K562 (cell line): ENCODE measurements around the gene HMGA1. TPM values are rescaled to one million over a fixed set of nuclear protein-coding genes. Genes with fewer than 3 reads are reported as not detected.
A peak's percentile ranks its signal among the peaks of the same experiment; 100 is the strongest.

ENCODE experiments used
- BDP1 ChIP-seq: IDR thresholded peaks from 3 replicates; pipeline ENCODE4 v1.6.1; 2011; ENCODE audit not compliant: insufficient read length, insufficient read depth
- BRD9 ChIP-seq: fragments of 450-650 bp; IDR thresholded peaks from 2 replicates; pipeline ENCODE4 v1.6.1; 2018; ENCODE audit warnings: low read depth; ENCODE audit not compliant: partially characterized antibody
- CBFA2T2 ChIP-seq: fragments of 450-650 bp; conservative IDR thresholded peaks from 2 replicates; pipeline ENCODE4 v1.6.1; 2017; ENCODE audit warnings: mild to moderate bottlenecking
- DACH1 ChIP-seq: fragments of 450-650 bp; IDR thresholded peaks from 2 replicates; pipeline ENCODE4 v1.6.1; 2018; ENCODE audit not compliant: partially characterized antibody
- EWSR1 ChIP-seq: fragments of 450-650 bp; IDR thresholded peaks from 2 replicates; pipeline ENCODE4 v1.6.1; 2018; ENCODE audit warnings: borderline replicate concordance, mild to moderate bottlenecking, low read depth, moderate library complexity; ENCODE audit not compliant: partially characterized antibody
- HIVEP1 ChIP-seq: fragments of 250-450 bp; sonication (Bioruptor Pico); IDR thresholded peaks from 2 replicates; pipeline ENCODE4 v1.4.0; 2020; ENCODE audit warnings: mild to moderate bottlenecking
- MXI1 ChIP-seq: IDR thresholded peaks from 2 replicates; pipeline ENCODE4 v1.6.1; 2011; ENCODE audit warnings: low read depth, mild to moderate bottlenecking, improper control_type of control experiment, low read length
- SIX5 ChIP-seq, 2 experiments: IDR thresholded peaks; 2 replicates each; pipeline ENCODE4 v1.6.1; 2011; ENCODE audit warnings: low read length in 2 of 2, borderline replicate concordance in 1 of 2, low read depth in 1 of 2, mild to moderate bottlenecking in 1 of 2, moderate library complexity in 1 of 2; ENCODE audit not compliant: insufficient read depth in 1 of 2
- SMARCA5 ChIP-seq: fragments of 450-650 bp; IDR thresholded peaks from 2 replicates; pipeline ENCODE4 v1.6.1; 2016
- TBP ChIP-seq: optimal IDR thresholded peaks from 2 replicates; pipeline ENCODE3; 2011; ENCODE audit warnings: low read depth, low read length, improper control_type of control experiment
- TCF7 ChIP-seq: sonication (generic); IDR thresholded peaks from 2 replicates; pipeline ENCODE4 v1.6.1; 2016; ENCODE audit warnings: antibody characterized with exemption, borderline replicate concordance
- ZBTB1 ChIP-seq: sonication (generic); formaldehyde crosslinking; IDR thresholded peaks from 2 replicates; pipeline ENCODE4 v1.8.1; 2023; ENCODE audit warnings: missing genetic modification reagents, low read depth, mild to moderate bottlenecking, borderline replicate concordance
- ZC3H11A ChIP-seq: IDR thresholded peaks from 2 replicates; pipeline ENCODE4 v1.6.1; 2012; ENCODE audit warnings: low read depth, low read length, improper control_type of control experiment
- ZNF174 ChIP-seq: fragments of 250-450 bp; sonication (Bioruptor Pico); IDR thresholded peaks from 2 replicates; pipeline ENCODE4 v1.4.0; 2020; ENCODE audit warnings: mild to moderate bottlenecking
- ZNF184 ChIP-seq: sonication (generic); formaldehyde crosslinking; IDR thresholded peaks from 2 replicates; pipeline ENCODE4 v1.5.0; 2020; ENCODE audit warnings: missing genetic modification reagents
- ZNF780A ChIP-seq: fragments of 250-450 bp; sonication (Bioruptor Pico); IDR thresholded peaks from 2 replicates; pipeline ENCODE4 v1.5.0; 2021; ENCODE audit warnings: mild to moderate bottlenecking
- polyA plus RNA-seq, 8 experiments: library from polyadenylated mRNA; depleted of rRNA in 4 of 8; stranded (reverse) in 5 of 8; unstranded in 3 of 8; fragments of >200 nt; fragmentation: Nextera tagmentation in 2 of 8; fragmentation: Illumina TruSeq in 1 of 8; extraction: Ambion mirVana in 2 of 8; extraction: Trizol in 1 of 8; gene quantifications; 2 replicates each; pipeline versions ENCODE4 v1.2.1 to v1.2.3, GENCODE V29; 2011 to 2014; ENCODE audit warnings: inconsistent platforms in 1 of 8, missing spikeins in 1 of 8
- total RNA-seq, 7 experiments: library from RNA; depleted of rRNA in 6 of 7; stranded (reverse); fragments of >200 nt in 6 of 7; fragmentation: Illumina TruSeq in 2 of 7; extraction: Trizol in 2 of 7; gene quantifications; 2 replicates each; pipeline versions ENCODE4 v1.2.1 to v1.2.3, GENCODE V29; 2011 to 2021; ENCODE audit warnings: low replicate concordance in 1 of 7
- TF ChIP-seq, protein P1 (sequence below): fragments of 450-650 bp; IDR thresholded peaks from 2 replicates; pipeline ENCODE4 v1.6.1; 2016; ENCODE audit warnings: mild to moderate bottlenecking
- TF ChIP-seq, protein P2 (sequence below): IDR thresholded peaks from 2 replicates; pipeline ENCODE4 v1.6.1; 2014; ENCODE audit warnings: antibody characterized with exemption
- TF ChIP-seq, protein P3 (sequence below): fragments of 450-650 bp; formaldehyde crosslinking; IDR thresholded peaks from 2 replicates; pipeline ENCODE4 v1.4.0; 2020; ENCODE audit warnings: mild to moderate bottlenecking, moderate library complexity
- TF ChIP-seq, protein P4 (sequence below): fragments of 450-650 bp; IDR thresholded peaks from 2 replicates; pipeline ENCODE4 v1.6.1; 2016; ENCODE audit warnings: antibody characterized with exemption

The HMGA1 gene
- total and polyA plus RNA-seq, 9 of the 15 experiments (the other 6 are each of a cell fraction or from before 2014, with no cell fraction given), result 27.8 to 1,947 (median 594) TPM

DNA sequence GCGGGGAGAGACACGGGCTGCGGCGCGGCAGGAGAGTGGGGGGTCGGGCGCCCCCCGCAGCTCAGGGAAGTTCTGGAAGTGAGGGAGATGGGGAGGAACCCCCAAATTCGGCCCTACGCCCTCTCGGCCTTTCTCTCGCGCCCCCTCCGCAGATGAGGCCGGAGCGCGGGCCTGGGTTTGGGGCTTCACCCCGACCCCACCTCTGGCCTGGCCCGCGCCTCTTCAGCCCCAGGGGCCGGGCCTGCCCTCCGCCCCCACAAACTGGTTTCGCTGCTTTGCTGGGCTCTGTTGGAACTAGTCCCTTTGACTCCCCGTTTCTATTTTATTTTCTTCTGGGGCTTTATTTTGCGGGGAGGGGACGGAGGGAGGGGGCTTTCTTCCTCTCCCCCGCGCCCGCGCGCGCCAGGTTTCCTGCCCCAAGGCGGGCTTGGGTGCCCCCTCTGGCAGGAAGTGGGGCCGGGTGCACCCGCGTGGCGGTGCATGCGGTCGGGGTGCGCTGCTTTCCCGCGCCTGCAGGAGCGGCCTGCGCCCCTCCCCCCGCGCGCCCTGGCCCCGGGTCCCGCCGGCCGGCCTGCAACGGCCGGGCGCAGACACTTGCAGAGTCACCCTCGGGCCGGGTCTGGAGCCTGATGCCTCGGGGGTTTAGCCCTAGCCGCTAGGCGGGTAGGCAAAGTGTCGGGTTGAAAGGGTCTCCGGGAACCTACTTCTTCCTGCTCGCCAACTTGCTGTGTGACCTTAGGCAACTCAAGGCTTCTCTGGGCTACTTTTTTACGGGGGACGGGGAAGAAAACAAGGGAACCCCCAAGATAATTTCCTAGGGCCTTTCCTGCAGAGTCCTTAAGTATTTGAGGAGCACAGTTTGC lies 1.3 kb downstream of the HMGA1 start (continued):
- TF ChIP-seq ZNF184 (no peak), SIX5 (IDR thresholded peaks at IDR 0.05; ENCODE audit: borderline replicate concordance in 1 of 2, insufficient read depth in 1 of 2, low read depth in 1 of 2, low read length in 2 of 2) (no peak), TBP (no peak), BRD9 (peak; percentile 62), MXI1 (peak; percentile 73), BDP1 (no peak), CBFA2T2 (no peak), ZNF174 (CRISPR knock-in tag) (no peak), SMARCA5 (no peak), DACH1 (no peak), ZBTB1 (peak; percentile 98), TCF7 (no peak), HIVEP1 (no peak), EWSR1 (no peak), ZC3H11A (peak; percentile 75; the same call in 1 of the 2 replicates), ZNF780A (CRISPR knock-in tag) (no peak)
- TF ChIP-seq, protein P1, sequence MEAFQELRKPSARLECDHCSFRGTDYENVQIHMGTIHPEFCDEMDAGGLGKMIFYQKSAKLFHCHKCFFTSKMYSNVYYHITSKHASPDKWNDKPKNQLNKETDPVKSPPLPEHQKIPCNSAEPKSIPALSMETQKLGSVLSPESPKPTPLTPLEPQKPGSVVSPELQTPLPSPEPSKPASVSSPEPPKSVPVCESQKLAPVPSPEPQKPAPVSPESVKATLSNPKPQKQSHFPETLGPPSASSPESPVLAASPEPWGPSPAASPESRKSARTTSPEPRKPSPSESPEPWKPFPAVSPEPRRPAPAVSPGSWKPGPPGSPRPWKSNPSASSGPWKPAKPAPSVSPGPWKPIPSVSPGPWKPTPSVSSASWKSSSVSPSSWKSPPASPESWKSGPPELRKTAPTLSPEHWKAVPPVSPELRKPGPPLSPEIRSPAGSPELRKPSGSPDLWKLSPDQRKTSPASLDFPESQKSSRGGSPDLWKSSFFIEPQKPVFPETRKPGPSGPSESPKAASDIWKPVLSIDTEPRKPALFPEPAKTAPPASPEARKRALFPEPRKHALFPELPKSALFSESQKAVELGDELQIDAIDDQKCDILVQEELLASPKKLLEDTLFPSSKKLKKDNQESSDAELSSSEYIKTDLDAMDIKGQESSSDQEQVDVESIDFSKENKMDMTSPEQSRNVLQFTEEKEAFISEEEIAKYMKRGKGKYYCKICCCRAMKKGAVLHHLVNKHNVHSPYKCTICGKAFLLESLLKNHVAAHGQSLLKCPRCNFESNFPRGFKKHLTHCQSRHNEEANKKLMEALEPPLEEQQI, result no peak
- TF ChIP-seq, protein P2, sequence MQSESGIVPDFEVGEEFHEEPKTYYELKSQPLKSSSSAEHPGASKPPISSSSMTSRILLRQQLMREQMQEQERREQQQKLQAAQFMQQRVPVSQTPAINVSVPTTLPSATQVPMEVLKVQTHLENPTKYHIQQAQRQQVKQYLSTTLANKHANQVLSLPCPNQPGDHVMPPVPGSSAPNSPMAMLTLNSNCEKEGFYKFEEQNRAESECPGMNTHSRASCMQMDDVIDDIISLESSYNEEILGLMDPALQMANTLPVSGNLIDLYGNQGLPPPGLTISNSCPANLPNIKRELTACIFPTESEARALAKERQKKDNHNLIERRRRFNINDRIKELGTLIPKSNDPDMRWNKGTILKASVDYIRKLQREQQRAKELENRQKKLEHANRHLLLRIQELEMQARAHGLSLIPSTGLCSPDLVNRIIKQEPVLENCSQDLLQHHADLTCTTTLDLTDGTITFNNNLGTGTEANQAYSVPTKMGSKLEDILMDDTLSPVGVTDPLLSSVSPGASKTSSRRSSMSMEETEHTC, result no peak
- TF ChIP-seq, protein P3, sequence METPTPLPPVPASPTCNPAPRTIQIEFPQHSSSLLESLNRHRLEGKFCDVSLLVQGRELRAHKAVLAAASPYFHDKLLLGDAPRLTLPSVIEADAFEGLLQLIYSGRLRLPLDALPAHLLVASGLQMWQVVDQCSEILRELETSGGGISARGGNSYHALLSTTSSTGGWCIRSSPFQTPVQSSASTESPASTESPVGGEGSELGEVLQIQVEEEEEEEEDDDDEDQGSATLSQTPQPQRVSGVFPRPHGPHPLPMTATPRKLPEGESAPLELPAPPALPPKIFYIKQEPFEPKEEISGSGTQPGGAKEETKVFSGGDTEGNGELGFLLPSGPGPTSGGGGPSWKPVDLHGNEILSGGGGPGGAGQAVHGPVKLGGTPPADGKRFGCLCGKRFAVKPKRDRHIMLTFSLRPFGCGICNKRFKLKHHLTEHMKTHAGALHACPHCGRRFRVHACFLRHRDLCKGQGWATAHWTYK (CRISPR knock-in tag), result 0 out of 2 replicates have a peak, but pooled peaks have one; percentile 7
- TF ChIP-seq, protein P4, sequence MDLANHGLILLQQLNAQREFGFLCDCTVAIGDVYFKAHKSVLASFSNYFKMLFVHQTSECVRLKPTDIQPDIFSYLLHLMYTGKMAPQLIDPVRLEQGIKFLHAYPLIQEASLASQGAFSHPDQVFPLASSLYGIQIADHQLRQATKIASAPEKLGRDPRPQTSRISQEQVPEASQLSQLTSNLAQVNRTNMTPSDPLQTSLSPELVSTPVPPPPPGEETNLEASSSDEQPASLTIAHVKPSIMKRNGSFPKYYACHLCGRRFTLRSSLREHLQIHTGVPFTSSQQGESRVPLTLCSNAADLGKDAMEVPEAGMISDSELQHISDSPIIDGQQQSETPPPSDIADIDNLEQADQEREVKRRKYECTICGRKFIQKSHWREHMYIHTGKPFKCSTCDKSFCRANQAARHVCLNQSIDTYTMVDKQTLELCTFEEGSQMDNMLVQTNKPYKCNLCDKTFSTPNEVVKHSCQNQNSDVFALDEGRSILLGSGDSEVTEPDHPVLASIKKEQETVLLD, result peak; percentile 38; the same call in 1 of the 2 replicates
